Measurements from ENCODE around the gene CENPVL1.

The CENPVL1 gene

GRCh38 chrX:51737091-51737490 is 26.8 kb downstream of the CENPVL1 start:
- no peaks in the 10 kb centered on the region for H3K36me3 ChIP-seq (ENCODE audit: control insufficient read depth, insufficient read depth, low read length)
- no peaks in the 10 kb centered on the region for H3K4me1 ChIP-seq (ENCODE audit: control insufficient read depth, insufficient read depth, low read length, poor library complexity, severe bottlenecking)
- DNase-seq: no peak
- H3K27ac ChIP-seq (ENCODE audit: insufficient read depth, low read length, poor library complexity, severe bottlenecking): no peak overlapping the region
- no peaks in the 10 kb centered on the region for H3K27me3 ChIP-seq (replicated peaks; ENCODE audit: control insufficient read depth, insufficient read depth, low read length, poor library complexity, severe bottlenecking)
- H3K4me3 ChIP-seq (ENCODE audit: insufficient read depth, low read depth, low read length, poor library complexity, severe bottlenecking): no peak overlapping the region
- no peaks in the 10 kb centered on the region for H3K9me3 ChIP-seq (ENCODE audit: control insufficient read depth, low read length)

GRCh38 chrX:51742586-51742985 is 32.3 kb downstream of the CENPVL1 start:
- Histone ChIP-seq H3K4me1 (ENCODE audit: control insufficient read depth, insufficient read depth, low read length, poor library complexity, severe bottlenecking) (no peaks in the 10 kb centered on the region), H3K36me3 (ENCODE audit: control insufficient read depth, insufficient read depth, low read length) (no peaks in the 10 kb centered on the region), H3K4me3 (ENCODE audit: insufficient read depth, low read depth, low read length, poor library complexity, severe bottlenecking) (no peak overlapping the region), H3K9me3 (ENCODE audit: control insufficient read depth, low read length) (peaks cover 4% of the 10 kb centered on the region), H3K27me3 (replicated peaks; ENCODE audit: control insufficient read depth, insufficient read depth, low read length, poor library complexity, severe bottlenecking) (no peaks in the 10 kb centered on the region), H3K27ac (ENCODE audit: insufficient read depth, low read length, poor library complexity, severe bottlenecking) (no peak overlapping the region)
- no peak for DNase-seq

GRCh38 chrX:51743179-51743957 is 33.1 kb downstream of the CENPVL1 start, which contains the start of gene GSPT2:
GSPT2 (plus strand) TSS chrX:51743442; CDS start chrX:51743627, 185 bp downstream.
- Histone ChIP-seq H3K36me3 (ENCODE audit: control insufficient read depth, insufficient read depth, low read length) (no peaks in the 10 kb centered on the region), H3K9me3 (ENCODE audit: control insufficient read depth, low read length) (peaks cover 4% of the 10 kb centered on the region), H3K4me1 (ENCODE audit: control insufficient read depth, insufficient read depth, low read length, poor library complexity, severe bottlenecking) (no peaks in the 10 kb centered on the region), H3K27ac (ENCODE audit: insufficient read depth, low read length, poor library complexity, severe bottlenecking) (peak within 1 kb of the TSS; percentile 25), H3K27me3 (replicated peaks; ENCODE audit: control insufficient read depth, insufficient read depth, low read length, poor library complexity, severe bottlenecking) (no peaks in the 10 kb centered on the region), H3K4me3 (ENCODE audit: insufficient read depth, low read depth, low read length, poor library complexity, severe bottlenecking) (peak within 1 kb of the TSS; percentile 61)
- DNase-seq: peak in 2 of 3 donors; percentile 7 to 19

- no peaks in the 10 kb centered on the region for H3K4me1 ChIP-seq (ENCODE audit: control insufficient read depth, insufficient read depth, low read length, poor library complexity, severe bottlenecking)
- H3K27me3 ChIP-seq (replicated peaks; ENCODE audit: control insufficient read depth, insufficient read depth, low read length, poor library complexity, severe bottlenecking): no peaks in the 10 kb centered on the region
- no peak overlapping the region for H3K27ac ChIP-seq (ENCODE audit: insufficient read depth, low read length, poor library complexity, severe bottlenecking)
- DNase-seq: no peak
- peaks cover 4% of the 10 kb centered on the region for H3K9me3 ChIP-seq (ENCODE audit: control insufficient read depth, low read length)
- H3K36me3 ChIP-seq (ENCODE audit: control insufficient read depth, insufficient read depth, low read length): no peaks in the 10 kb centered on the region
- no peak overlapping the region for H3K4me3 ChIP-seq (ENCODE audit: insufficient read depth, low read depth, low read length, poor library complexity, severe bottlenecking)
Measured at GRCh38 chrX:51747671-51748070, 37.4 kb downstream of the CENPVL1 start.

DNA sequence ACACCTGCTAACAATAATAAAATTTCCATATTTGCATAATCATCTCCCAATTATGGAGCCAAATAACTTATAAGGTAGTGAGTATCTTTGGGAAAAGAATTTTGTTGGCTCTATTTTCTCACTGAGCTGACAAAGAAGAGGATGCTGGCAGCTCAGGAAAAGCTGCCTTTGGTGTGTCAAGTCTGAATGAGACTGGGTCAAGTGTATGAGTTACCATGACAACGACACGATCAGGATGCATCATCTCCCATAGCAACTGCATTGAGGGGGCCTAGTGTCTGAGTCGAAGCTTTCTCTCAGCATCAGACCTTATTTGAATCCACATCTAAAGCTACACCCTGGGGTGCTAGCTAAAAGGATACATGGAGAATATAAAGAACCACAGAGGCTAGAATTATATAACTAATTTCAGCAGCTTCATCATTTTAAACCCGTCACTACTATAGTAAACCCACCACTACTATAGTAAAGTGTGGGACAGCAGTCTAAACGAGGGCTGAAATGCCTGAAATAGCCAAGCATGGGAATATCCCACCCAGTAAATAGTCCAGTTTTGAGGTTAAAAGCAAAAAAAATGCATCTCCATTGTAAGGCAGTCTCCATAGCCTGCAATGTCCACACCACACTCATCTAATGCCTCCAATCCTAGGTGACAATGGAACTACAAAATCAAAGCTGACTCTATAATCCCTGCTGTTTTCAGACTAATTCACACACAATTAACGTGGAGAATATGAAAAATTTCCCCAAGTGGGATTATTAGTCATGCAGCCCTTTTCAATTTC is 48.9 kb downstream of the CENPVL1 start:
- H3K36me3 ChIP-seq (ENCODE audit: control insufficient read depth, insufficient read depth, low read length): no peaks in the 10 kb centered on the region
- H3K27me3 ChIP-seq (replicated peaks; ENCODE audit: control insufficient read depth, insufficient read depth, low read length, poor library complexity, severe bottlenecking): no peaks in the 10 kb centered on the region
- DNase-seq: no peak
- no peaks in the 10 kb centered on the region for H3K4me1 ChIP-seq (ENCODE audit: control insufficient read depth, insufficient read depth, low read length, poor library complexity, severe bottlenecking)
- H3K9me3 ChIP-seq (ENCODE audit: control insufficient read depth, low read length): no peaks in the 10 kb centered on the region
- no peak overlapping the region for H3K27ac ChIP-seq (ENCODE audit: insufficient read depth, low read length, poor library complexity, severe bottlenecking)
- H3K4me3 ChIP-seq (ENCODE audit: insufficient read depth, low read depth, low read length, poor library complexity, severe bottlenecking): no peak overlapping the region

DNA sequence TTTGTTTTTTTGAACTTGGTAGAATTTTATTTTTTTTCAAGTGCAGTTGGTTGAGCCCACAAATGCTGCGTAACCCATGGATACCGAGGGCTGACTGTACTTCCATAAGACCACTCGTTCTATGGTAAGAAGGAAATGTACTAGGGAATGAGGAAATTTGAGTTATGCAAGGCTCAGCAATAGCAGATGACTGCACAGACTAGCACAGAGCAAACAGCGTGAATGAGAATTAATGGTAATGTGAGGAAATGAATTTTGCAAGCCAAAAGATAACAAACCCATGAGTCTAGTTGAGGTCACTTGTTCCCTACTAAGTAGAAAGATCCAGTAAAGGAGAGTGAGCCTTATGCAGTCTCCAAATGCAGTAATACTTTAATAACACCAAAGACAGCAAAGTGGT is 50.3 kb downstream of the CENPVL1 start:
- Histone ChIP-seq H3K9me3 (ENCODE audit: control insufficient read depth, low read length) (no peaks in the 10 kb centered on the region), H3K27ac (ENCODE audit: insufficient read depth, low read length, poor library complexity, severe bottlenecking) (no peak overlapping the region), H3K27me3 (replicated peaks; ENCODE audit: control insufficient read depth, insufficient read depth, low read length, poor library complexity, severe bottlenecking) (no peaks in the 10 kb centered on the region), H3K4me1 (ENCODE audit: control insufficient read depth, insufficient read depth, low read length, poor library complexity, severe bottlenecking) (no peaks in the 10 kb centered on the region), H3K4me3 (ENCODE audit: insufficient read depth, low read depth, low read length, poor library complexity, severe bottlenecking) (no peak overlapping the region), H3K36me3 (ENCODE audit: control insufficient read depth, insufficient read depth, low read length) (no peaks in the 10 kb centered on the region)
- no peak for DNase-seq
